GM06990 (cell line): Measurements from ENCODE around the gene PI4KA.

Source experiments
- DNase-seq: peaks from one replicate; pipeline ENCODE4 v3.0.0-alpha.2; 2011; ENCODE audit not compliant: insufficient read length; ENCODE audit errors: extremely low read depth
- H3K27me3 ChIP-seq: replicated peaks from 2 replicates; pipeline ENCODE4 v1.6.0; 2011; ENCODE audit warnings: low read length; ENCODE audit not compliant: control insufficient read depth, insufficient read depth
- H3K36me3 ChIP-seq: 2 replicates; pipeline ENCODE4 v1.5.1; 2011; ENCODE audit warnings: low read length; ENCODE audit not compliant: control insufficient read depth, insufficient read depth
- H3K4me3 ChIP-seq: replicated peaks from 2 replicates; pipeline ENCODE4 v1.5.1; 2011; ENCODE audit warnings: low read depth, mild to moderate bottlenecking, control low read depth, low read length
- CTCF ChIP-seq: IDR thresholded peaks from 2 replicates; pipeline ENCODE4 v1.5.1; 2011; ENCODE audit warnings: low read length, control low read depth, mild to moderate bottlenecking, inconsistent platforms; ENCODE audit not compliant: insufficient read depth, poor library complexity, severe bottlenecking

PI4KA gene

GRCh38 chr22:20783844-20784723, 74.5 kb downstream of the PI4KA start:
- DNase-seq: peak; percentile 20
- TF ChIP-seq CTCF: peak; percentile 88
- H3K4me3 ChIP-seq: no peak overlapping the region; the same call in 1 of the 2 replicates
- H3K36me3 ChIP-seq: peaks cover 9% of the 10 kb centered on the region
- no peaks in the 10 kb centered on the region for H3K27me3 ChIP-seq

- no peak overlapping the region for H3K4me3 ChIP-seq
- TF ChIP-seq CTCF: no peak
- no peak for DNase-seq
- peaks cover 7% of the 10 kb centered on the region for H3K36me3 ChIP-seq
- H3K27me3 ChIP-seq: no peaks in the 10 kb centered on the region
These were observed 75.3 kb downstream of the PI4KA start for GRCh38 chr22:20783300-20783673.

- DNase-seq: no peak
- no peak for TF ChIP-seq CTCF
- Histone ChIP-seq H3K27me3 (no peaks in the 10 kb centered on the region), H3K4me3 (no peak overlapping the region), H3K36me3 (peaks cover 7% of the 10 kb centered on the region)
These were observed 75.9 kb downstream of the PI4KA start for GRCh38 chr22:20782596-20783299.

- Histone ChIP-seq H3K4me3 (no peak overlapping the region), H3K27me3 (no peaks in the 10 kb centered on the region), H3K36me3 (peaks cover 6% of the 10 kb centered on the region)
- no peak for DNase-seq
- TF ChIP-seq CTCF: no peak
These were observed 76.5 kb downstream of the PI4KA start for GRCh38 chr22:20782083-20782482.

GRCh38 chr22:20781272-20781990, 77.2 kb downstream of the PI4KA start:
- DNase-seq: no peak
- Histone ChIP-seq H3K36me3 (peaks cover 6% of the 10 kb centered on the region), H3K27me3 (no peaks in the 10 kb centered on the region), H3K4me3 (no peak overlapping the region)
- no peak for TF ChIP-seq CTCF
